HCT116 (cell line): ENCODE measurements around the gene ROCK2. TPM values are rescaled to one million over a fixed set of nuclear protein-coding genes. Genes with fewer than 3 reads are reported as not detected.

Experiments
- ATAC-seq: fragments of 200-7000 bp; cut with Tn5 transposase; 2 replicates; pipeline ENCODE4 v1.9.1; 2020; ENCODE audit warnings: mild to moderate bottlenecking, moderate library complexity
- BruUV-seq: library from RNA; stranded (reverse); fragments of 400-500 nt; replicated peaks from 2 replicates; lab custom pipeline; 2021; lab: Mats Ljungman, UMichigan
- CTCF ChIA-PET: fragments of 300-600 bp; sonication (Branson Sonifier 250); formaldehyde crosslinking; loops from one replicate; lab custom pipeline; 2021; ENCODE audit warnings: antibody characterized with exemption; lab: Charles Lee
- POLR2A ChIA-PET: fragments of 300-600, 350-600 bp; sonication (Branson Sonifier 250); formaldehyde crosslinking; loops from one replicate; lab custom pipeline; 2021; ENCODE audit warnings: antibody characterized with exemption; lab: Charles Lee
- RAD21 ChIA-PET, 2 experiments: fragments of 300-600 bp; sonication (Branson Sonifier 250); formaldehyde crosslinking; loops; one replicate each; lab custom pipeline; 2023; ENCODE audit warnings: low total read pairs in 2 of 2; ENCODE audit not compliant: uncharacterized antibody in 2 of 2, unreplicated experiment in 2 of 2, low non-redundant PET in 1 of 2; lab: Charles Lee
- DNase-seq: peaks from one replicate; pipeline ENCODE4 v3.0.0-alpha.2; 2010; ENCODE audit warnings: low read depth, low spot score
- H2AFZ ChIP-seq: fragments of 200-600 bp; shearing (Covaris generic), sonication (generic); 2 replicates; pipeline ENCODE4 v1.6.1; 2017; ENCODE audit warnings: low read depth, mixed run types, mixed read lengths, antibody characterized with exemption, low read length; ENCODE audit not compliant: poor library complexity, severe bottlenecking
- H3K27ac ChIP-seq: 2 replicates; pipeline ENCODE4 v1.5.1; 2012; ENCODE audit warnings: low read depth, low read length
- H3K27me3 ChIP-seq: fragments of 200-600 bp; sonication (generic); 2 replicates; pipeline ENCODE4 v1.6.1; 2016; ENCODE audit warnings: mixed run types, low read length, mixed read lengths; ENCODE audit not compliant: insufficient read depth
- H3K36me3 ChIP-seq, 2 experiments: fragments of 200-500 bp in 1 of 2; fragments of 200-600 bp in 1 of 2; sonication (Bioruptor generic) in 1 of 2; sonication (generic) in 1 of 2; 2 replicates each; pipeline versions ENCODE4 v1.5.1 to v1.6.1; 2014 to 2016; ENCODE audit warnings: low read length in 2 of 2, inconsistent platforms in 1 of 2, mixed read lengths in 1 of 2, mixed run types in 1 of 2; ENCODE audit not compliant: insufficient read depth in 2 of 2, control insufficient read depth in 1 of 2
- H3K4me1 ChIP-seq, 2 experiments: fragments of 200-600 bp in 1 of 2; sonication (generic) in 1 of 2; 2 replicates each; pipeline versions ENCODE4 v1.5.1 to v1.6.1; 2012 to 2017; ENCODE audit warnings: low read length in 2 of 2, inconsistent platforms in 1 of 2, mild to moderate bottlenecking in 1 of 2, mixed read lengths in 1 of 2, mixed run types in 1 of 2, moderate library complexity in 1 of 2; ENCODE audit not compliant: insufficient read depth in 2 of 2, control insufficient read depth in 1 of 2
- H3K4me2 ChIP-seq: fragments of 200-600 bp; sonication (generic); 2 replicates; pipeline ENCODE4 v1.6.1; 2017; ENCODE audit warnings: mixed run types, low read length, mixed read lengths
- H3K4me3 ChIP-seq, 2 experiments: fragments of 200-600 bp in 1 of 2; sonication (generic) in 1 of 2; replicated peaks in 1 of 2; 2 replicates each; pipeline ENCODE4 v1.5.1; 2011 to 2016; ENCODE audit warnings: low read length in 2 of 2, control low read depth in 1 of 2, low read depth in 1 of 2, mild to moderate bottlenecking in 1 of 2, mixed read lengths in 1 of 2, mixed run types in 1 of 2
- H3K79me2 ChIP-seq: fragments of 200-600 bp; sonication (generic); 2 replicates; pipeline ENCODE4 v1.6.1; 2017; ENCODE audit warnings: mild to moderate bottlenecking, mixed run types, low read length, moderate library complexity, mixed read lengths; ENCODE audit not compliant: insufficient read depth
- H3K9ac ChIP-seq: fragments of 200-600 bp; sonication (generic); 2 replicates; pipeline ENCODE4 v1.6.1; 2016; ENCODE audit warnings: low read length, mixed read lengths
- H3K9me2 ChIP-seq: fragments of 200-600 bp; sonication (generic), shearing (Covaris generic); 2 replicates; pipeline ENCODE4 v1.6.1; 2017; ENCODE audit warnings: mixed run types, mild to moderate bottlenecking, moderate library complexity; ENCODE audit not compliant: insufficient read depth
- H3K9me3 ChIP-seq, 2 experiments: fragments of 200-500 bp in 1 of 2; fragments of 200-600 bp in 1 of 2; sonication (Bioruptor generic) in 1 of 2; sonication (generic) in 1 of 2; 2 replicates each; pipeline ENCODE4 v1.6.1; 2014 to 2017; ENCODE audit warnings: low read length in 2 of 2, mixed read lengths in 2 of 2, inconsistent platforms in 1 of 2, low read depth in 1 of 2, mild to moderate bottlenecking in 1 of 2, mixed run types in 1 of 2, moderate library complexity in 1 of 2; ENCODE audit not compliant: control insufficient read depth in 1 of 2, insufficient read depth in 1 of 2
- H4K20me1 ChIP-seq: fragments of 200-600 bp; sonication (generic), shearing (Covaris generic); 2 replicates; pipeline ENCODE4 v1.6.1; 2017; ENCODE audit warnings: mixed run types, mild to moderate bottlenecking, moderate library complexity; ENCODE audit not compliant: insufficient read depth
- CBX3 ChIP-seq: IDR thresholded peaks from 2 replicates; pipeline ENCODE4 v1.6.1; 2012; ENCODE audit warnings: low read depth
- ELF1 ChIP-seq: IDR thresholded peaks from 2 replicates; pipeline ENCODE4 v1.6.1; 2012; ENCODE audit warnings: low read depth, borderline replicate concordance
- FOSL1 ChIP-seq: IDR thresholded peaks from 2 replicates; pipeline ENCODE4 v1.6.1; 2012; ENCODE audit warnings: low read depth
- POLR2A ChIP-seq: IDR thresholded peaks from 2 replicates; pipeline ENCODE4 v1.7.0; 2011; ENCODE audit warnings: borderline replicate concordance; ENCODE audit not compliant: insufficient read depth, insufficient read length; ENCODE audit errors: extremely low read depth
- RAD21 ChIP-seq: IDR thresholded peaks from 2 replicates; pipeline ENCODE4 v1.6.1; 2012; ENCODE audit warnings: low read depth, mild to moderate bottlenecking
- SIN3A ChIP-seq: IDR thresholded peaks from 2 replicates; pipeline ENCODE4 v1.6.1; 2012; ENCODE audit warnings: low read depth
- SRF ChIP-seq: IDR thresholded peaks from 2 replicates; pipeline ENCODE4 v1.6.1; 2012; ENCODE audit warnings: low read depth
- YY1 ChIP-seq: IDR thresholded peaks from 2 replicates; pipeline ENCODE4 v1.6.1; 2011; ENCODE audit warnings: low read length, low read depth, moderate library complexity, mild to moderate bottlenecking; ENCODE audit not compliant: insufficient replicate concordance; ENCODE audit errors: extremely low read depth
- ZNF274 ChIP-seq: fragments of 200-500 bp; sonication (Bioruptor generic); IDR thresholded peaks from 2 replicates; pipeline ENCODE4 v1.6.1; 2014; ENCODE audit warnings: mild to moderate bottlenecking, low read depth, low read length, inconsistent platforms
- intact Hi-C: fragments of 100-400 bp; cut with micrococcal nuclease; formaldehyde crosslinking; loops from 2 replicates; pipeline ENCODE4 v1.10.0; 2022
- total RNA-seq: library from RNA; stranded (reverse); gene quantifications from one replicate; pipeline ENCODE4 v1.2.1, GENCODE V29; 2021; ENCODE audit not compliant: unreplicated experiment
- TF ChIP-seq, protein P1 (sequence below): IDR thresholded peaks from 2 replicates; pipeline ENCODE4 v1.6.1; 2011; ENCODE audit warnings: mild to moderate bottlenecking, low read length, moderate library complexity; ENCODE audit not compliant: insufficient replicate concordance; ENCODE audit errors: extremely low read depth

ROCK2 gene
- total RNA-seq, 1 experiment from 2014 or later, result 48.0 TPM

DNA sequence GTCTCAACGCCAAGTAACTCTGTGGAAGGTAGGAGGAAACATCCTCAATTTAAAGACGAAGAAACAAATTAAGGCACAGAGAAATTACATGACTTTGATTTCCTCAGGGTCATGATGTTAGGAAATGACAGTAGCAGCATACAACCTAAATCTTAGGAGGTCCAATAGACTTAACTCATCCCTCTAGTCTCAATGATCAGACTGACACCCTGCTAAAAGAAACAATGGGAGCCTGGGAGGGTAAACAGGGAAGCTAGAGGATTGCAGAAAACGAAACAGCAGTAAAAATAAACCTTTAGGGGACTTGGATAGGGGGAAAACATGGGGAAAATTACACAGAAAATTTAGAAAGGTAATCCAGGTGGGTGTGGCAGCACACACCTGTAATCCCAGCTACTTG, 56.0 kb downstream of the ROCK2 start:
- H3K9me3 ChIP-seq, result no peaks in the 10 kb centered on the region
- H3K27me3 ChIP-seq, result no peaks in the 10 kb centered on the region
- BruUV-seq, result no TSS peak
- peaks cover 68% of the 10 kb centered on the region for H3K79me2 ChIP-seq
- H3K4me1 ChIP-seq, result peaks cover 4 to 7% of the 10 kb centered on the region in 2 experiments; a peak in 2 of 4 replicates
- ATAC-seq (no peak), DNase-seq (no peak)
- no peak overlapping the region for H2AFZ ChIP-seq
- ChIA-PET RAD21 (no interaction called here), POLR2A (no interaction called here), CTCF (no interaction called here)
- no peaks in the 10 kb centered on the region for H3K9me2 ChIP-seq
- H4K20me1 ChIP-seq, result peaks cover 15% of the 10 kb centered on the region; the same call in 1 of the 2 replicates
- intact Hi-C loops, result no loop called here
- H3K4me2 ChIP-seq, result no peak overlapping the region
- no peak overlapping the region for H3K27ac ChIP-seq
- no peak overlapping the region for H3K9ac ChIP-seq
- TF ChIP-seq FOSL1 (no peak), ZNF274 (no peak)
- no peak overlapping the region for H3K4me3 ChIP-seq
- peaks cover 3 to 7% of the 10 kb centered on the region in 2 experiments; a peak in 1 of 4 replicates for H3K36me3 ChIP-seq

DNA sequence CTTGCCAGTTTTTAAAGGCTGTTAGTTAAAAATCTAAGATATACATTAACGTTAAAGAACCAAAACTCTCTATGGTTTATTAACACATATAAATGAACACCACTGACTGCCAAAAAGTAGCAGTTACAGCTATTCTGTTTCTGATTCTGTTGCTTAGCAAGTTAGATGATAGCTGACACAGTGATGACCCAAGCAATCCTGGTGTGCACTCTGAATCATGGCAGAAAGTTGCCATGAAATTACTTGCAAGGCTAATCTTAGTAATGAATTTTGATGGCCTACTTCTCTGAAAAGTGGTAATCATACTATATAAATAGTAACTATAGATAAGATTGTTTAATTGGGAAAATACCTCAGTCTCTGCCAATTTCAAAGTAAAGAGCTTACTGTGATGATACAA, 57.7 kb downstream of the ROCK2 start:
- TF ChIP-seq RAD21 (no peak), SRF (no peak), ELF1 (no peak), ZNF274 (no peak), FOSL1 (no peak), POLR2A (no peak), SIN3A (no peak), CBX3 (no peak), YY1 (no peak)
- TF ChIP-seq, protein P1, sequence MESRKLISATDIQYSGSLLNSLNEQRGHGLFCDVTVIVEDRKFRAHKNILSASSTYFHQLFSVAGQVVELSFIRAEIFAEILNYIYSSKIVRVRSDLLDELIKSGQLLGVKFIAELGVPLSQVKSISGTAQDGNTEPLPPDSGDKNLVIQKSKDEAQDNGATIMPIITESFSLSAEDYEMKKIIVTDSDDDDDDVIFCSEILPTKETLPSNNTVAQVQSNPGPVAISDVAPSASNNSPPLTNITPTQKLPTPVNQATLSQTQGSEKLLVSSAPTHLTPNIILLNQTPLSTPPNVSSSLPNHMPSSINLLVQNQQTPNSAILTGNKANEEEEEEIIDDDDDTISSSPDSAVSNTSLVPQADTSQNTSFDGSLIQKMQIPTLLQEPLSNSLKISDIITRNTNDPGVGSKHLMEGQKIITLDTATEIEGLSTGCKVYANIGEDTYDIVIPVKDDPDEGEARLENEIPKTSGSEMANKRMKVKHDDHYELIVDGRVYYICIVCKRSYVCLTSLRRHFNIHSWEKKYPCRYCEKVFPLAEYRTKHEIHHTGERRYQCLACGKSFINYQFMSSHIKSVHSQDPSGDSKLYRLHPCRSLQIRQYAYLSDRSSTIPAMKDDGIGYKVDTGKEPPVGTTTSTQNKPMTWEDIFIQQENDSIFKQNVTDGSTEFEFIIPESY, result no peak
- POLR2A ChIA-PET, result no interaction called here
- no peak overlapping the region for H3K4me3 ChIP-seq
- H3K36me3 ChIP-seq, result peaks cover 3 to 7% of the 10 kb centered on the region in 2 experiments; a peak in 1 of 4 replicates
- H2AFZ ChIP-seq, result no peak overlapping the region
- RAD21 ChIA-PET, result no interaction called here
- no peaks in the 10 kb centered on the region for H3K4me1 ChIP-seq
- H3K27me3 ChIP-seq, result no peaks in the 10 kb centered on the region
- DNase-seq (no peak), ATAC-seq (no peak)
- no TSS peak for BruUV-seq
- no peaks in the 10 kb centered on the region for H3K9me2 ChIP-seq
- H3K27ac ChIP-seq, result no peak overlapping the region
- intact Hi-C loops, result no loop called here
- H3K9me3 ChIP-seq, result no peaks in the 10 kb centered on the region
- H3K4me2 ChIP-seq, result no peak overlapping the region
- peaks cover 15% of the 10 kb centered on the region; the same call in 1 of the 2 replicates for H4K20me1 ChIP-seq
- CTCF ChIA-PET, result no interaction called here
- peaks cover 59% of the 10 kb centered on the region for H3K79me2 ChIP-seq
- H3K9ac ChIP-seq, result no peak overlapping the region
